Hypothalamus (tissue), 51 donors: ENCODE measurements around the gene CHMP6.

Experiments used
- DNase-seq, 51 donors: peaks; one replicate each; lab custom pipeline; 2025; lab: John Stamatoyannopoulos, UW

Gene CHMP6

GRCh38 chr17:80970044-80970761 lies 21.4 kb upstream of the CHMP6 start:
- DNase-seq, result peak in 27 of 51 donors; percentile 11 to 56 (median 30)

DNA sequence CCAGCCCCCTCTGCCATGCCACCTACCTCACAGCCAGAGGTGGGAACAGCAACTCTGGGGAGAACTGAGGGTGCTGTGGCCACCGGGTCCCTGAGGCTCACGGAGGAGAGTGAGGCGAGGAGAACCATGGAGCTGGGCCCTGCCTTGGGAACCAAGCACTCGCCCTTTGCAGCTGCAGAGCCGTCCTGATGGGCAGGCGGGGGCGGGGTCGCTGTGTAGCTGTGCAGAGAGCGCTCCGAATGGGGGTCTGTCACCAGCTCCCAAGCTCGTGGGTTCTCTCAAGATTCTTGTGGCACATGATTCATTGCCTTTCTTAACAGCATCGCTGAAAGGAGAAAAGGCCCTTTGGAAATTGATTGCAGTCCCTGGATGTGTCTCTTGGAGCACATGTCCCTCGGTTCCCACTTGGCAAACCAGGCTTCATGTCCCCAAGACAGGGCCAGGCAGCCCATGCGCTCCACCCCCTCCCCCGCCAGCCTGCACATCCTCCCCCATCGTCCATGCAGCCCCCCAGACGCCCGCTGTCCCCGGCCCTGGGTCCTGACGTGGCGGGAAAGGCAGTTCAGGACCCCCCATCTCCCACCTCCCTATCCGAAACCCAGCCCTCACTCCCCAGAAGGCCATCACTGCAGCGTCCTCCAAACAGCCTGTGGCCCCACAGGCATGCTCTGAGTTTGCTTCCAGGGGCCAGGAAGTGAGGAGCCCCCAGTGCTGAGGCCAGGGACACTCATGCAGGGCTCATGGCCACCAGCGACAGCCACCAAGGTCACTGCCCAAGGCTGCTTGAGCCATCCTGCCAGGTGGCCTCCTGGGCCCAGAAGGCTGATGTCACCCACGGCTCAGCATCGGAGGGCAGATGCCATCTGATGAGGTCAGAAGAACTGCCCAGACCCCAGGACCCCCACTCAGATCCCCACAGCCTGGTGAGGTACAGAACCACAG lies 20.6 kb upstream of the CHMP6 start:
- peak in 2 of 51 donors; percentile 17 to 43 for DNase-seq

- no peak for DNase-seq
Measured at GRCh38 chr17:80971704-80972304, 19.8 kb upstream of the CHMP6 start.

- DNase-seq, result no peak
Measured at GRCh38 chr17:80976701-80977100, 14.9 kb upstream of the CHMP6 start.

DNA sequence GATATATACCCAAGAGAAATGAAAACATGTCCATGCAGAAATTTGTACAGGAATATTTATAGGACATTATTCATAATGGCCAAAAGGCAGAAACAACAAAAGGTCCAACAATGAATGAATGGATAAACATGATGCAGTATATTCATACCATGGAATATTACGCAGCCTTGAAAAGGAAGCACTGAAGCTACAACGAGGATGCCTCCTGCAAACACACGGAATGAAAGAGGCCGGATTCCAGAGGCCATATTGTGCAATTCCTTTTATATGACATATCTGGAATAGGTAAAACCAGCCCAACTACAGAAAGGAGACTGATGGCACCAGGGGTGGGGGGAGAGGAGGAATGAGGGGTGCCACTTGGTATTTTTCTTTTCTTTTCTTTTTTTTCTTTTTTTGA lies 14.5 kb upstream of the CHMP6 start:
- DNase-seq, result no peak

DNA sequence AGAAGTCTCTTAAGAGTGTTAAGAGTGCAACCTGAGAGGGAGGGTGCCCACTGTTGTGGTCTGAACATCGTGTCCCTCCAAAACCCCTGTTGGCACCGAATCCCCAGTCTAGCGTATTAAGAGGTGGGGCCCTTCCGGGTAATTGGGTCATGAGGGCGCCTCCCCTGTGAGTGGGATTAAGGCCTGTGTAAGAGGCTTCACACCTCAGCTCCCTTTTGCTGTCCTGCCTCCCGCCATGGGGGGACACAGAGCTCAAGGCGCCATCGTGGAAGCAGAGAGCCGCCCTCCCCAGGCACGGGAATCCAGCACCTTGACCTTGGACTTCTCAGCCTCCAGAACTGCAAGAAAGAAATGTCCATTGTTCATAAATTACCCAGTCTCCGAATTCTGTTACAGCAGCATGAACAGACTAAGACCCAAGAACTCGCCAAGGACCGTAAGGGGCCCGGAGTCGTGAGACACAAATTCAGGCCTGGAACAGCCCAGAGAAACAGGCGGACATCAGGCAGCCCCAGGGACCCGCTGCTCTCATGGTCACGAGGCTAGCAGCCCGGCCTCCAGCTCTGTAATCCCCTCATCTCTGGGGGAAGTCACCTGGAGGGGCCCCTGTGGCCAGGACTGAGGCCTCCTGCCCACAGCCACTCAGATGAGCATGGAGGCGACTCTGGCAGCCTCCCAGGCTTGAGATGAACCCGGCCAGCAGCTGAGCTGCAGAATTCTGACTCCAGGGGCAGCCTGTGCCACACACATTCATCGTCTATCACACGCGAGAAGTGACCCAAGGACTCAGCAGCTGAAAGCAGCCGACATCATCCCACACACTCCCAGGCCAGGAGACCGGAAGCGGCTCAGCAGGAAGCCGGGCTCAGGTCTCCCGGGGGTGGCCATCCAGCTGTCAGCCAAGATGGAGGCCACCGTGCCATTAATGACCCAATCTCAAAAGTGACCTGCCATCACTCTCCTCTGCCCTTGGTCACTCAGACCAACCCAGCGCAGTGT lies 12.8 kb upstream of the CHMP6 start:
- DNase-seq, result no peak

DNA sequence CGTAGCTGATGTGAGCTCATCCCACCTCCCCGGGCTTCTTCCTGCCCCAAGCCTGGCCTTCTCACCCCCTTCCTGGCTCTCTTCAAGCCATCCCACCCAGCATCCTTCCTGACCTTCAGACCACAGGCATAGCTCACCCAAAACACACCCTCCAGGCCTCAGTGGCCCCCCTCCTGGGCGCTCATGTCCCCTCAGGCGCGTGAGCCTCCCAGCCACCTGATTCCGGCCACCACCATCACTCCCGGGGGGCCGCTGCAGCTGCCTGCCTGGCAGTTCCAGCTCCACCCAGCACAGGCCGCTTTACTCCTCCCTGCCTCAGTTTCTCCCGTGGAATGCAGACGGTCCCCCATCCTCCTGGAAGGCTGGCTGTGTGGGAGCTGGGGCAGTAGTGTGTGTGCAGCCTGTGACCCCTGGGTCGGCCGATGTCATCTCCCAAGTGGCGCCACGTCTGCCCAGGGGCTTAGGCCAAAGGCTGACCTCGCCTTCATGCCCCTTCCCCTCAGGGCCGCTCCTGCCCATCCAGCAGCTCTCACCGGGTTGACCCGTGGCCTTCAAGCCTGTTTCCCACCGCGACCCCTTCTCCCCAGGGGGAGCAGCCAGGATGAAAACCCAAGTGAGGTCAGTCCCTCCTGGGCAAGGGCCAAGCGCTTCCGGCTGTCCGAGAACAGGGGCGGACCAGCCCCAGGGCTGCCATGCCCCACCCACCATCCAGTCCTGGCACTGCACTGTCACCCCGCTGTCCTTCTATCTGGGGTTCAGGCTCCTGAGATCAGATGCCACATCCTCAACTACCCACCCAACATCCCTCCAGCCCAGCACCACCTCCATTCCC lies 11.9 kb upstream of the CHMP6 start:
- DNase-seq, result no peak

GRCh38 chr17:80980397-80981061 lies 11.1 kb upstream of the CHMP6 start:
- no peak for DNase-seq

- peak in 2 of 51 donors; percentile 29 to 32 for DNase-seq
Measured at GRCh38 chr17:80981062-80981902, 10.4 kb upstream of the CHMP6 start.

DNA sequence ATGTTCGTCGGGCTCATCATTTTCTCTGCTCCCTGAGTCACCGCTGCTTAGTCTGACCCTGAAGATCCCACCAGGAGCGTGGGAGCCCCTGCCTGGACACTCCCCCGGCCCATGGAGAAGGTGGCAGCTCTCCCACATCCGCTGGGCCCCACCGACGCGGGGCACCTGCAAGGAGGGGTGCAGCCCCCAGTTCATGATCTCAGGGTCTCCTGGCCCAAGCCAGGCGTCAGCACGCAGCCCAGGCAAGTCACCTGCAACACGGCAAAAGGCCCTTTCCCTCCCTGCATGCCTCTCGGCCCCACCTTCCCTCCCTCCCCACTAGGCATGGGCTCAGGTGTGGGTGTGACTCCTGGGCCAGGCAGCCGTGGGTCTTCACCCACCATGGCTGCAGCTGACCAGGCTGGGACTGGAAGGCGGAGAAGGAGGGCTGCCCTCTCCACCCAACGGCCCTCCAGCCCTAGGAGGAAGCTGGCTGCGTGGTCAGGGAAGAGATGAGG lies 9.7 kb upstream of the CHMP6 start:
- no peak for DNase-seq

DNA sequence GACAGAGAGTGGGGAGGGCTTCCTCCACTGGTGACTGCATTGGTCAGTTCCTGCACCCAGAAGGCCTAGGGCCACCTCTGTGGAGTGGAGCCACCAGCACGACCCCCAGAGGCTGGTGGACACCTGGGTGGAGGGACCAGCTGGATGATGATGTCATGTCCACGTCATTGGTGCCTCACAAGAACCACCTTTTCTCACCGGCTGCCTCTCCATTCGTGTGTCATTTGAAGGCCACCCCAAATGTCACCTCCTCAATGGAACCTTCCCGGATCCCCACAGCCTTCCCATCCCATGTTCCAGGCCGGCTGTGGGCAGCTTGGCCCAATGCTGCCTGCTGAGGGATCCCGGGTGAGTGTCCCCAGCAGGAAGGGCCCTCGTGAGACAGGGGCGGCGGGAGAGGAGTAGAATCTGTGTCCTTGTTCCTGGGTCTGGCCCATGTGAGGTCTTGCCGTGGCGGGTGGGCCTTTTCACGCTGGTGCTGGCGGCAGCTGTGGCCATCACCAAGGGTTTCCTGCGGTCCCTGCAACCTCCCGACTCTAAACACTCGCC lies 9.1 kb upstream of the CHMP6 start:
- DNase-seq, result no peak

- no peak for DNase-seq
Measured at GRCh38 chr17:80983545-80983944, 8.1 kb upstream of the CHMP6 start.

- peak in 9 of 51 donors; percentile 7 to 77 (median 28) for DNase-seq
Measured at GRCh38 chr17:80984749-80985148, 6.9 kb upstream of the CHMP6 start.

DNA sequence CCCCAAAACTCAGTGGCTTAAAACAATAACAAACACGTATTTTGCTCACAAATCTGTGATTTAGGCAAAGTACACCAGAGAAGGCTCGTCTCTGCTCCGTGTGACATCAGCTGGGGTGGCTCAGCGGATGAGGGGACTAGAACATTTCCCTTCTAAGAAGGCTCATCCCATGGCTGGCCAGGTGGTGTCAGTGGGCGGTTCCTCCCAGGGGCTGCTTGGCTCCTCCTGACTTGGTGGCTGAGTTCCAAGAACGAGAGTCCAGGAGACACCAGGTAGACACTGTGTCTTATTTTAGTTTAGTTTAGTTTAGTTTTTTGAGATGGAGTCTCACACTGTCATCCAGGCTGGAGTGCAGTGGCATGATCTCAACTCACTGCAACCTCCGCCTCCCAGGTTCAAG lies 5.6 kb upstream of the CHMP6 start:
- no peak for DNase-seq

GRCh38 chr17:80986816-80987475 lies 4.7 kb upstream of the CHMP6 start:
- peak in 23 of 51 donors; percentile 7 to 55 (median 37) for DNase-seq

DNA sequence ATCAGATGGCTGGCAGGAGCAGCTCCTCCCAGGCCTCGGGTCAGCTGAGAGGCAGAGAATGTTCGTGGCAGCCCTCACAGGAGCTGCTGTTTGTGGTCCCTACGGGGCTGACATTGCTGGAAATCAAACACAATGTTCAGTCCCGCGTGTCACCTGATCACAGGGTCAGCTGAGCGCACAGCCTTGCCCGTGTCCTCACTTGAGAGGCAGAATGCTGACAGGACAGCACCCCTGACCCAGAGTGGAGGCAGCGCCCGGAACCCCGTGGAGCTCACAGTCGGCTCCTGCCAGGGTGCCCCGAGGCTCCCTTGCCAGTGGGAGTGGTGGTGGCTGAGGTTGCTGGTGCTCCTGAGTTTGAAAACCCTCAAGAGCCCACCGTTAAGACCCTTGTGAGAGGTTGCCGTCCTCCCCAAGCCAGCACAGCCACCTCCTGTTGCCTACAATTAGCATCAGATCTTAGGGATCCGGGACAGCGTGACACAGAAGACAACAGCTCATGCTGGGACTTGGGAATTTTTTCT lies 3.6 kb upstream of the CHMP6 start:
- peak in 3 of 51 donors; percentile 10 to 23 (median 15) for DNase-seq

DNA sequence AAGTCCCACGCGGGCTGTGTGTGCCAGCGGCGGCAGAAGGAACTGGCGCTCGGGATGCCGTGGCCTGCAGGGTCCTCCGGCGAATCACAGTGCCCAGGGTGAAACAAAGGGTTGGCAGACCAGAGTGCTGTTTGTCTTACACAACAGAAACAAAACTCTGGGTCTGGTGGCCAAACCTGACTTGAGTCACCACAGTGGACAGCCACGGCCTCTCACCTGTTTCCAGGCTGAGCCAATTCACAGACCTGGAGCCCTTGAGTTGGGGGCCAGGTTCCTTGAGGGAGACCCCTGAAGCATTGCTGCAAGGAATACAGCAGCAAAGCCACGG lies 2.1 kb upstream of the CHMP6 start:
- no peak for DNase-seq
